Nephron (organoid): Measurements from ENCODE around the gene ARHGAP12.

Experiments used
- H3K27ac Mint-ChIP-seq, 3 experiments: 2 replicates each; pipeline ENCODE4 v1.8.0; 2020; ENCODE audit warnings: mixed read lengths in 3 of 3, mild to moderate bottlenecking in 2 of 3, moderate library complexity in 1 of 3
- H3K27me3 Mint-ChIP-seq: 2 replicates; pipeline ENCODE4 v1.8.0; 2021; ENCODE audit warnings: low read depth, mild to moderate bottlenecking, moderate library complexity, mixed read lengths
- H3K36me3 Mint-ChIP-seq: 2 replicates; pipeline ENCODE4 v1.8.0; 2020; ENCODE audit warnings: low read depth, mixed read lengths
- H3K4me1 Mint-ChIP-seq: 2 replicates; pipeline ENCODE4 v1.8.0; 2020; ENCODE audit warnings: mixed read lengths
- H3K4me3 Mint-ChIP-seq, 3 experiments: 2 replicates each; pipeline ENCODE4 v1.8.0; 2020; ENCODE audit warnings: mild to moderate bottlenecking in 3 of 3, mixed read lengths in 3 of 3, moderate library complexity in 2 of 3
- H3K9me3 Mint-ChIP-seq: 2 replicates; pipeline ENCODE4 v1.8.0; 2020; ENCODE audit warnings: mixed read lengths
- CTCF ChIP-seq, 3 experiments: fragments of 200-600 bp; sonication (generic); IDR thresholded peaks; one replicate each; pipeline ENCODE4 v1.5.0; 2021; ENCODE audit warnings: antibody characterized with exemption in 3 of 3; ENCODE audit not compliant: unreplicated experiment in 3 of 3

The ARHGAP12 gene

DNA sequence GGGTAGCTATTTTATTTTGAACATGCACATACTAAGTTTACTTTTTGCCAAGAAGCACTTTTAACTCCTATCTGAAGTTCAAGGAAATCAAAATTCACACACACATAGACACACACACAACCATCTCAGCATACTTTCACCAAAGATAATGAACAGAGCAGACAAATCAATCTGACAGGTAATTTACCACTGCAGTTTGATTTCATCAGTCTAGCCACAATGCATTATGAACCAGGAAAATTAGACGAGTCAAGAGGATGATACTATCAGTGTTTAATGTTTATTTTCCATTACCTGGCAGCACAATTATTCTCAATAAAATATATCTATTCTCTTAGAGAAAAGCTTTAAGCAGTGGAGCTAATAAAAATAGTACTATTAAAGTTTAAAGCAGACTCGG lies 147.9 kb downstream of the ARHGAP12 start:
- Mint-ChIP-seq H3K36me3 (no peaks in the 10 kb centered on the region), H3K27ac (no peak overlapping the region), H3K4me1 (no peaks in the 10 kb centered on the region), H3K27me3 (no peaks in the 10 kb centered on the region), H3K4me3 (no peak overlapping the region), H3K9me3 (no peaks in the 10 kb centered on the region)
- no peak for TF ChIP-seq CTCF (IDR thresholded peaks at IDR 0.05; ENCODE audit: unreplicated experiment in 3 of 3)

- H3K27ac Mint-ChIP-seq = no peak overlapping the region
- no peak overlapping the region for H3K4me3 Mint-ChIP-seq
- no peaks in the 10 kb centered on the region for H3K36me3 Mint-ChIP-seq
- peaks cover 17% of the 10 kb centered on the region for H3K4me1 Mint-ChIP-seq
- no peak for TF ChIP-seq CTCF (IDR thresholded peaks at IDR 0.05; ENCODE audit: unreplicated experiment in 3 of 3)
- H3K9me3 Mint-ChIP-seq = peaks cover 6% of the 10 kb centered on the region
- no peaks in the 10 kb centered on the region for H3K27me3 Mint-ChIP-seq
Measured at GRCh38 chr10:31778627-31779026, 150.0 kb downstream of the ARHGAP12 start.

GRCh38 chr10:31776159-31776558 lies 152.5 kb downstream of the ARHGAP12 start:
- H3K4me3 Mint-ChIP-seq = no peak overlapping the region
- no peak overlapping the region for H3K27ac Mint-ChIP-seq
- H3K27me3 Mint-ChIP-seq = peaks cover under 1% of the 10 kb centered on the region
- H3K4me1 Mint-ChIP-seq = peaks cover 28% of the 10 kb centered on the region
- no peak for TF ChIP-seq CTCF (IDR thresholded peaks at IDR 0.05; ENCODE audit: unreplicated experiment in 3 of 3)
- H3K9me3 Mint-ChIP-seq = peaks cover 6% of the 10 kb centered on the region
- no peaks in the 10 kb centered on the region for H3K36me3 Mint-ChIP-seq

DNA sequence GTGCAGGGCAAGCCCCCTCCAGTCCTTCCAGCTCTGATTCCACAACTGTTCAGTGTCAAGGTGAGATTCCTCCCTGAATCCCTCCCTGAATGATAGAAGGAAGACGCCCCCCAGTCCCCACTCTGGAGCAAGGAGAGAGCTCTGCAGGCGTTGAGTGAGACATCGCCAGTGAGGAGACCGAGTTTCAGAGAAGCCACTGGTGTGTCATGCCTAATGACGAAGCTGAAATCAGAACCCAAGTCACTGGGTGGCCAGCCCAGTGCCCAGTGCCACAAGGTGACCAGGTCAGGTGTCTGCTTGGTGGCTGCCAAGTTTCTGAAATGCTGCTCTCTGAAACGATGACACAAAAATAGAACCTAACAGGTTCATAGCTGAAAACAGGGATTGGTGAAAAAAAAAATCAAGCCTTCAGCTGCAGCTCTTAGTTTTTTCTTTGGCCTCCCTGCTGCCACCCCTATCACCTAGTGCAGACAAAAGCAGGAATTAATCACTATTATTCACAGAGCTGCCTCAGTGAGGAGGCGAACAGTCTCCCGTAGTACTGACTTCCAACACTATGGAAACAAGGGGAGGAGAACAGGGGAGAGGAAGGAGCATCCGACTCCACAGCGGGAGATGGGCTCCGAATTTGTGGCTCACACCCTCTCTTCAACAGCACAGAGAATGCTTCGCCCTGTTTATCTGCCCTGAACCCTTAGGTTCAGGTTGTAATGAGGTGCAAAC lies 153.5 kb downstream of the ARHGAP12 start:
- no peaks in the 10 kb centered on the region for H3K36me3 Mint-ChIP-seq
- peaks cover 3% of the 10 kb centered on the region for H3K27me3 Mint-ChIP-seq
- no peak overlapping the region for H3K4me3 Mint-ChIP-seq
- peak overlapping the region; percentile 95 to 99 (median 96) for H3K27ac Mint-ChIP-seq
- H3K9me3 Mint-ChIP-seq = peaks cover 6% of the 10 kb centered on the region
- peaks cover 32% of the 10 kb centered on the region for H3K4me1 Mint-ChIP-seq
- TF ChIP-seq CTCF (IDR thresholded peaks at IDR 0.05; ENCODE audit: unreplicated experiment in 3 of 3) = no peak

- peak overlapping the region; percentile 95 to 99 (median 96) for H3K27ac Mint-ChIP-seq
- peaks cover 3% of the 10 kb centered on the region for H3K27me3 Mint-ChIP-seq
- peaks cover 6% of the 10 kb centered on the region for H3K9me3 Mint-ChIP-seq
- H3K36me3 Mint-ChIP-seq = no peaks in the 10 kb centered on the region
- peak overlapping the region in 1 of 3 experiments; percentile 23 for H3K4me3 Mint-ChIP-seq
- peaks cover 32% of the 10 kb centered on the region for H3K4me1 Mint-ChIP-seq
- TF ChIP-seq CTCF (IDR thresholded peaks at IDR 0.05; ENCODE audit: unreplicated experiment in 3 of 3) = no peak
Measured at GRCh38 chr10:31774299-31774900, 154.2 kb downstream of the ARHGAP12 start.
